Breast epithelium (tissue), 3 donors: ENCODE measurements around the gene SPIRE2.

ENCODE experiments used
- CTCF ChIP-seq, 3 donors: fragments of 450-650 bp; IDR thresholded peaks; one replicate each; pipeline ENCODE4 v1.5.1; 2016 to 2017; ENCODE audit warnings: antibody characterized with exemption in 3 of 3, mild to moderate bottlenecking in 3 of 3, moderate library complexity in 3 of 3
- POLR2AphosphoS5 ChIP-seq, 3 donors: sonication (generic); formaldehyde crosslinking; IDR thresholded peaks; one replicate each; pipeline ENCODE4 v1.6.1; 2017; ENCODE audit warnings: antibody characterized with exemption in 3 of 3

GRCh38 chr16:89919535-89920406 lies 91.5 kb downstream of the SPIRE2 start:
- no peak for TF ChIP-seq POLR2AphosphoS5 (IDR thresholded peaks at IDR 0.05)
- no peak for TF ChIP-seq CTCF (IDR thresholded peaks at IDR 0.05)
